ENCODE data around the gene EPB41. TPM values are rescaled to one million over a fixed set of nuclear protein-coding genes. Genes with fewer than 3 reads are reported as not detected.
"Not testable (repeated sequence)": the region's sequence is repeated elsewhere in the genome, so short reads cannot be mapped to it uniquely, and the experiment has no call there.

The EPB41 gene
- total and polyA plus RNA-seq, 2 experiments from 2014 or later, result 26.8 to 112 TPM

GRCh38 chr1:29044010-29044409, 129.6 kb downstream of the EPB41 start (continued):
- TF ChIP-seq, protein P1, sequence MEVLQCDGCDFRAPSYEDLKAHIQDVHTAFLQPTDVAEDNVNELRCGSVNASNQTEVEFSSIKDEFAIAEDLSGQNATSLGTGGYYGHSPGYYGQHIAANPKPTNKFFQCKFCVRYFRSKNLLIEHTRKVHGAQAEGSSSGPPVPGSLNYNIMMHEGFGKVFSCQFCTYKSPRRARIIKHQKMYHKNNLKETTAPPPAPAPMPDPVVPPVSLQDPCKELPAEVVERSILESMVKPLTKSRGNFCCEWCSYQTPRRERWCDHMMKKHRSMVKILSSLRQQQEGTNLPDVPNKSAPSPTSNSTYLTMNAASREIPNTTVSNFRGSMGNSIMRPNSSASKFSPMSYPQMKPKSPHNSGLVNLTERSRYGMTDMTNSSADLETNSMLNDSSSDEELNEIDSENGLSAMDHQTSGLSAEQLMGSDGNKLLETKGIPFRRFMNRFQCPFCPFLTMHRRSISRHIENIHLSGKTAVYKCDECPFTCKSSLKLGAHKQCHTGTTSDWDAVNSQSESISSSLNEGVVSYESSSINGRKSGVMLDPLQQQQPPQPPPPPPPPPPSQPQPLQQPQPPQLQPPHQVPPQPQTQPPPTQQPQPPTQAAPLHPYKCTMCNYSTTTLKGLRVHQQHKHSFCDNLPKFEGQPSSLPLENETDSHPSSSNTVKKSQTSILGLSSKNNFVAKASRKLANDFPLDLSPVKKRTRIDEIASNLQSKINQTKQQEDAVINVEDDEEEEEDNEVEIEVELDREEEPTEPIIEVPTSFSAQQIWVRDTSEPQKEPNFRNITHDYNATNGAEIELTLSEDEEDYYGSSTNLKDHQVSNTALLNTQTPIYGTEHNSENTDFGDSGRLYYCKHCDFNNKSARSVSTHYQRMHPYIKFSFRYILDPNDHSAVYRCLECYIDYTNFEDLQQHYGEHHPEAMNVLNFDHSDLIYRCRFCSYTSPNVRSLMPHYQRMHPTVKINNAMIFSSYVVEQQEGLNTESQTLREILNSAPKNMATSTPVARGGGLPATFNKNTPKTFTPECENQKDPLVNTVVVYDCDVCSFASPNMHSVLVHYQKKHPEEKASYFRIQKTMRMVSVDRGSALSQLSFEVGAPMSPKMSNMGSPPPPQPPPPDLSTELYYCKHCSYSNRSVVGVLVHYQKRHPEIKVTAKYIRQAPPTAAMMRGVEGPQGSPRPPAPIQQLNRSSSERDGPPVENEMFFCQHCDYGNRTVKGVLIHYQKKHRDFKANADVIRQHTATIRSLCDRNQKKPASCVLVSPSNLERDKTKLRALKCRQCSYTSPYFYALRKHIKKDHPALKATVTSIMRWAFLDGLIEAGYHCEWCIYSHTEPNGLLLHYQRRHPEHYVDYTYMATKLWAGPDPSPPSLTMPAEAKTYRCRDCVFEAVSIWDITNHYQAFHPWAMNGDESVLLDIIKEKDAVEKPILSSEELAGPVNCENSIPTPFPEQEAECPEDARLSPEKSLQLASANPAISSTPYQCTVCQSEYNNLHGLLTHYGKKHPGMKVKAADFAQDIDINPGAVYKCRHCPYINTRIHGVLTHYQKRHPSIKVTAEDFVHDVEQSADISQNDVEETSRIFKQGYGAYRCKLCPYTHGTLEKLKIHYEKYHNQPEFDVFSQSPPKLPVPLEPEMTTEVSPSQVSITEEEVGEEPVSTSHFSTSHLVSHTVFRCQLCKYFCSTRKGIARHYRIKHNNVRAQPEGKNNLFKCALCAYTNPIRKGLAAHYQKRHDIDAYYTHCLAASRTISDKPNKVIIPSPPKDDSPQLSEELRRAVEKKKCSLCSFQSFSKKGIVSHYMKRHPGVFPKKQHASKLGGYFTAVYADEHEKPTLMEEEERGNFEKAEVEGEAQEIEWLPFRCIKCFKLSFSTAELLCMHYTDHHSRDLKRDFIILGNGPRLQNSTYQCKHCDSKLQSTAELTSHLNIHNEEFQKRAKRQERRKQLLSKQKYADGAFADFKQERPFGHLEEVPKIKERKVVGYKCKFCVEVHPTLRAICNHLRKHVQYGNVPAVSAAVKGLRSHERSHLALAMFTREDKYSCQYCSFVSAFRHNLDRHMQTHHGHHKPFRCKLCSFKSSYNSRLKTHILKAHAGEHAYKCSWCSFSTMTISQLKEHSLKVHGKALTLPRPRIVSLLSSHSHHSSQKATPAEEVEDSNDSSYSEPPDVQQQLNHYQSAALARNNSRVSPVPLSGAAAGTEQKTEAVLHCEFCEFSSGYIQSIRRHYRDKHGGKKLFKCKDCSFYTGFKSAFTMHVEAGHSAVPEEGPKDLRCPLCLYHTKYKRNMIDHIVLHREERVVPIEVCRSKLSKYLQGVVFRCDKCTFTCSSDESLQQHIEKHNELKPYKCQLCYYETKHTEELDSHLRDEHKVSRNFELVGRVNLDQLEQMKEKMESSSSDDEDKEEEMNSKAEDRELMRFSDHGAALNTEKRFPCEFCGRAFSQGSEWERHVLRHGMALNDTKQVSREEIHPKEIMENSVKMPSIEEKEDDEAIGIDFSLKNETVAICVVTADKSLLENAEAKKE (CRISPR knock-in tag; IDR thresholded peaks at IDR 0.05), result no peak
- TF ChIP-seq POLR2AphosphoS5 (IDR thresholded peaks at IDR 0.05; ENCODE audit: low read depth) (no peak), EZH2 (IDR thresholded peaks at IDR 0.05; ENCODE audit: low read depth, unreplicated experiment) (no peak), JUNB (IDR thresholded peaks at IDR 0.05; ENCODE audit: unreplicated experiment) (no peak), ZNF114 (CRISPR knock-in tag; IDR thresholded peaks at IDR 0.05) (no peak)
- TF ChIP-seq, protein P2, sequence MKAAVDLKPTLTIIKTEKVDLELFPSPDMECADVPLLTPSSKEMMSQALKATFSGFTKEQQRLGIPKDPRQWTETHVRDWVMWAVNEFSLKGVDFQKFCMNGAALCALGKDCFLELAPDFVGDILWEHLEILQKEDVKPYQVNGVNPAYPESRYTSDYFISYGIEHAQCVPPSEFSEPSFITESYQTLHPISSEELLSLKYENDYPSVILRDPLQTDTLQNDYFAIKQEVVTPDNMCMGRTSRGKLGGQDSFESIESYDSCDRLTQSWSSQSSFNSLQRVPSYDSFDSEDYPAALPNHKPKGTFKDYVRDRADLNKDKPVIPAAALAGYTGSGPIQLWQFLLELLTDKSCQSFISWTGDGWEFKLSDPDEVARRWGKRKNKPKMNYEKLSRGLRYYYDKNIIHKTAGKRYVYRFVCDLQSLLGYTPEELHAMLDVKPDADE (IDR thresholded peaks at IDR 0.05), result no peak

- H3K27me3 ChIP-seq (ENCODE audit: insufficient read depth); H3K4me2 ChIP-seq; H3K79me2 ChIP-seq (replicated peaks; ENCODE audit: insufficient read depth); H3K4me1 Mint-ChIP-seq; DNase-seq (ENCODE audit: low spot score); H3K9me2 ChIP-seq (ENCODE audit: insufficient read depth); H3K27me3 Mint-ChIP-seq (ENCODE audit: insufficient read depth, low read depth, poor library complexity); H4K20me1 ChIP-seq (replicated peaks; ENCODE audit: insufficient read depth); H3K36me3 ChIP-seq (ENCODE audit: insufficient read depth); H3K4me3 Mint-ChIP-seq; H3K4me1 ChIP-seq (ENCODE audit: insufficient read depth); H3K27ac Mint-ChIP-seq; H3K27ac ChIP-seq (ENCODE audit: low read depth); H2AFZ ChIP-seq; ATAC-seq; H3K4me3 ChIP-seq; H3K9me3 Mint-ChIP-seq; H3F3A ChIP-seq (replicated peaks; ENCODE audit: low read depth): not testable (repeated sequence)
- peaks cover 11% of the 10 kb centered on the region; the same call in 2 of the 3 replicates for H3K36me3 Mint-ChIP-seq (ENCODE audit: low read depth)
Measured at GRCh38 chr1:29045663-29046062, 131.3 kb downstream of the EPB41 start.
